NCI-H2196 treated with DMSO at 0.1 percent for 48 hours (cell line): ENCODE results near the gene ACBD6.
"Not testable (repeated sequence)": the region's sequence is repeated elsewhere in the genome, so short reads cannot be mapped to it uniquely, and the experiment has no call there.

Source experiments
- DNase-seq: peaks from one replicate; lab custom pipeline; 2025; ENCODE audit not compliant: unreplicated experiment; lab: John Stamatoyannopoulos, UW

ACBD6 gene

GRCh38 chr1:180489976-180490375 lies 12.4 kb downstream of the ACBD6 start:
- no peak for DNase-seq

GRCh38 chr1:180489313-180489712 lies 13.1 kb downstream of the ACBD6 start:
- no peak for DNase-seq

GRCh38 chr1:180488661-180489060 lies 13.7 kb downstream of the ACBD6 start:
- no peak for DNase-seq

GRCh38 chr1:180486092-180486491 lies 16.3 kb downstream of the ACBD6 start:
- no peak for DNase-seq

- no peak for DNase-seq
Measured at GRCh38 chr1:180484490-180484889, 17.9 kb downstream of the ACBD6 start.

GRCh38 chr1:180482425-180483275 lies 19.7 kb downstream of the ACBD6 start:
- peak; percentile 23 for DNase-seq

GRCh38 chr1:180470031-180470430 lies 32.3 kb downstream of the ACBD6 start:
- DNase-seq = no peak

GRCh38 chr1:180468311-180468710 lies 34.1 kb downstream of the ACBD6 start:
- DNase-seq = no peak

- no peak for DNase-seq
Measured at GRCh38 chr1:180462102-180462501, 40.3 kb downstream of the ACBD6 start.

- DNase-seq = not testable (repeated sequence)
Measured at GRCh38 chr1:180461682-180462081, 40.7 kb downstream of the ACBD6 start.

- DNase-seq = no peak
Measured at GRCh38 chr1:180458807-180459206, 43.6 kb downstream of the ACBD6 start.

- no peak for DNase-seq
Measured at GRCh38 chr1:180456191-180456590, 46.2 kb downstream of the ACBD6 start.

- no peak for DNase-seq
Measured at GRCh38 chr1:180451504-180451903, 50.9 kb downstream of the ACBD6 start.

- DNase-seq = no peak
Measured at GRCh38 chr1:180444522-180444921, 57.9 kb downstream of the ACBD6 start.

GRCh38 chr1:180440335-180440734 lies 62.0 kb downstream of the ACBD6 start:
- no peak for DNase-seq

GRCh38 chr1:180435566-180435965 lies 66.8 kb downstream of the ACBD6 start:
- no peak for DNase-seq

- DNase-seq = no peak
Measured at GRCh38 chr1:180433873-180434272, 68.5 kb downstream of the ACBD6 start.

- DNase-seq = no peak
Measured at GRCh38 chr1:180431683-180432082, 70.7 kb downstream of the ACBD6 start.

- no peak for DNase-seq
Measured at GRCh38 chr1:180428782-180429695, 73.3 kb downstream of the ACBD6 start.

- DNase-seq = no peak
Measured at GRCh38 chr1:180425952-180426351, 76.4 kb downstream of the ACBD6 start.

- DNase-seq = no peak
Measured at GRCh38 chr1:180424848-180425457, 77.4 kb downstream of the ACBD6 start.
